Measurements from ENCODE around the gene OS9. TPM values are rescaled to one million over a fixed set of nuclear protein-coding genes. Genes with fewer than 3 reads are reported as not detected.

Gene OS9
- total RNA-seq, 4 donors from 2014 or later: 185 to 288 (median 224) TPM

DNA sequence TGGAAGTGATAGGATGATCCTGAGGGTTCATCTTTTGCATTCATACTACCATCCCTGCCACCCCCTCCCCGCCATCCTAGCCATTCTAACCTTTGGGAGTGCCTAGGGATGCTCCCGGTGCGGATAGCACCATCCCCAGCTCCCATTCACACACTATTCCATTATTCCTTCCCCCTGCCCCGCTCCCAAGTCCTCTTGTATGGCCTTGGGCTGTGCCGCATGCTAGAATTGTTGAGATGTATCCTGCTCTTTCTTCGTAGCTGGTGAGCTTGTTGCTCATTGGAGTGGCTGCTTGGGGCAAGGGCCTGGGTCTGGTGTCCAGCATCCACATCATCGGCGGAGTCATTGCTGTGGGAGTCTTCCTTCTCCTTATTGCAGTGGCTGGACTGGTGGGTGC lies 51.6 kb downstream of the OS9 start:
- H3K4me3 ChIP-seq: peak overlapping the region; percentile 49 to 90 (median 66)
- DNase-seq (ENCODE audit: low spot score in 2 of 2): no peak
- TF ChIP-seq, protein P1, sequence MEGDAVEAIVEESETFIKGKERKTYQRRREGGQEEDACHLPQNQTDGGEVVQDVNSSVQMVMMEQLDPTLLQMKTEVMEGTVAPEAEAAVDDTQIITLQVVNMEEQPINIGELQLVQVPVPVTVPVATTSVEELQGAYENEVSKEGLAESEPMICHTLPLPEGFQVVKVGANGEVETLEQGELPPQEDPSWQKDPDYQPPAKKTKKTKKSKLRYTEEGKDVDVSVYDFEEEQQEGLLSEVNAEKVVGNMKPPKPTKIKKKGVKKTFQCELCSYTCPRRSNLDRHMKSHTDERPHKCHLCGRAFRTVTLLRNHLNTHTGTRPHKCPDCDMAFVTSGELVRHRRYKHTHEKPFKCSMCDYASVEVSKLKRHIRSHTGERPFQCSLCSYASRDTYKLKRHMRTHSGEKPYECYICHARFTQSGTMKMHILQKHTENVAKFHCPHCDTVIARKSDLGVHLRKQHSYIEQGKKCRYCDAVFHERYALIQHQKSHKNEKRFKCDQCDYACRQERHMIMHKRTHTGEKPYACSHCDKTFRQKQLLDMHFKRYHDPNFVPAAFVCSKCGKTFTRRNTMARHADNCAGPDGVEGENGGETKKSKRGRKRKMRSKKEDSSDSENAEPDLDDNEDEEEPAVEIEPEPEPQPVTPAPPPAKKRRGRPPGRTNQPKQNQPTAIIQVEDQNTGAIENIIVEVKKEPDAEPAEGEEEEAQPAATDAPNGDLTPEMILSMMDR (IDR thresholded peaks at IDR 0.05): no peak
- no peak for TF ChIP-seq EP300 (IDR thresholded peaks at IDR 0.05)
- no peak for TF ChIP-seq POLR2A (IDR thresholded peaks at IDR 0.05)

DNA sequence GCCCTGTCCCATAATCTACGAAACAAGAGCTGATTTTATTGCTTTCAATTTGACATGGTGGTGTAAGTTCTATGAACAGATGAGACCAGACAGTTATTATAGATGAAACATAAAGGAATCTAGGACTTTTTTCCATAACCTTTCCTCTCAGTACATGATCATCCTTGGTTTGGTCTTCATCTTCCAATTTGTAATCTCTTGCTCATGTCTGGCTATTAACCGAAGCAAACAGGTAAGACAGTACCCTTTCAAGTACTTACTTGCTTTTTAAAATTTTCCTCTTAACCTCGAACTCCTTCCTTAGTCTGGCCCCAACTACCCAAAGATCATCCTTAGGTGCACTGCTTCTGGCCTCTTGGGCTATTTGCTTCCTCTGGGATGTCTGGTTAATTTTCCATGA lies 52.1 kb downstream of the OS9 start:
- peak overlapping the region in 2 of 4 donors; percentile 93 to 99 for H3K27ac ChIP-seq
- H3K4me3 ChIP-seq: peak overlapping the region in 1 of 4 donors; percentile 74
- no peak for DNase-seq (ENCODE audit: low spot score in 2 of 2)

More for the DNA sequence above, 51.6 kb downstream of the OS9 start:
- Histone ChIP-seq H3K27me3 (peaks cover 0 to 8% of the 10 kb centered on the region in 2 donors), H3K9me3 (no peaks in the 10 kb centered on the region), H3K4me1 (peaks cover 0 to 26% (median 5%) of the 10 kb centered on the region in 4 donors), H3K27ac (peak overlapping the region; percentile 93 to 99 (median 93)), H3K36me3 (peaks cover 0 to 45% (median 4%) of the 10 kb centered on the region in 3 donors)
- WGBS, 2 donors: 39 to 40% methylated on average over 8 of the region's 8 CpGs

DNA sequence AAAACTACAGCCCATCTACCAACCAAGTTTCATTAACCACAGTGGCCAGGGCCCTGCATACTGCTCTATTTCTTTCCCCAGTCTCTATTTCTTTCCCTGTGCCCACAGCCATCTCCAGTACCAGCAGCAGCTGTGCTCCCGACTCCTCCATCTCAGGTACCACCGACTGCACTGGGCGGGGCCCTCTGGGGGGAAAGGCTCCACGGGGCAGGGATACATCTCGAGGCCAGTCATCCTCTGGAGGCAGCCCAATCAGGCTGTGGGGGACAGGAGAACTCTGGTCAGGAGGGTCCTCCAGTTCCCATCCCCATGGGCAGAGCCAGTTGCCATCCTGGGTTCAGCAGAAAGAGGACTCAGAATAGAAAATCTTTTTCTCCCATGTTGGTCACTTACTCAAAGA lies 55.1 kb downstream of the OS9 start:
- H3K9me3 ChIP-seq: no peaks in the 10 kb centered on the region
- peaks cover 0 to 48% (median 11%) of the 10 kb centered on the region in 4 donors for H3K4me1 ChIP-seq
- 91 to 93% methylated on average over 5 of the region's 5 CpGs for WGBS, 2 donors
- H3K4me3 ChIP-seq: no peak overlapping the region
- peaks cover 0 to 50% (median 4%) of the 10 kb centered on the region in 3 donors for H3K36me3 ChIP-seq
- H3K27ac ChIP-seq: no peak overlapping the region
- no peaks in the 10 kb centered on the region for H3K27me3 ChIP-seq
- no peak for DNase-seq (ENCODE audit: low spot score in 2 of 2)
- TF ChIP-seq POLR2A (IDR thresholded peaks at IDR 0.05) (no peak), EP300 (IDR thresholded peaks at IDR 0.05) (no peak)
- TF ChIP-seq, protein P1 (IDR thresholded peaks at IDR 0.05): no peak

More for the DNA sequence above, 52.1 kb downstream of the OS9 start:
- Histone ChIP-seq H3K9me3 (no peaks in the 10 kb centered on the region), H3K27me3 (peaks cover 0 to 3% of the 10 kb centered on the region in 2 donors), H3K4me1 (peaks cover 0 to 31% (median 6%) of the 10 kb centered on the region in 4 donors), H3K36me3 (peaks cover 0 to 50% (median 4%) of the 10 kb centered on the region in 3 donors)
- TF ChIP-seq, protein P1 (IDR thresholded peaks at IDR 0.05): no peak
- TF ChIP-seq POLR2A (IDR thresholded peaks at IDR 0.05): no peak
- no peak for TF ChIP-seq EP300 (IDR thresholded peaks at IDR 0.05)
- WGBS, 2 donors: 87% methylated on average over 3 of the region's 3 CpGs

DNA sequence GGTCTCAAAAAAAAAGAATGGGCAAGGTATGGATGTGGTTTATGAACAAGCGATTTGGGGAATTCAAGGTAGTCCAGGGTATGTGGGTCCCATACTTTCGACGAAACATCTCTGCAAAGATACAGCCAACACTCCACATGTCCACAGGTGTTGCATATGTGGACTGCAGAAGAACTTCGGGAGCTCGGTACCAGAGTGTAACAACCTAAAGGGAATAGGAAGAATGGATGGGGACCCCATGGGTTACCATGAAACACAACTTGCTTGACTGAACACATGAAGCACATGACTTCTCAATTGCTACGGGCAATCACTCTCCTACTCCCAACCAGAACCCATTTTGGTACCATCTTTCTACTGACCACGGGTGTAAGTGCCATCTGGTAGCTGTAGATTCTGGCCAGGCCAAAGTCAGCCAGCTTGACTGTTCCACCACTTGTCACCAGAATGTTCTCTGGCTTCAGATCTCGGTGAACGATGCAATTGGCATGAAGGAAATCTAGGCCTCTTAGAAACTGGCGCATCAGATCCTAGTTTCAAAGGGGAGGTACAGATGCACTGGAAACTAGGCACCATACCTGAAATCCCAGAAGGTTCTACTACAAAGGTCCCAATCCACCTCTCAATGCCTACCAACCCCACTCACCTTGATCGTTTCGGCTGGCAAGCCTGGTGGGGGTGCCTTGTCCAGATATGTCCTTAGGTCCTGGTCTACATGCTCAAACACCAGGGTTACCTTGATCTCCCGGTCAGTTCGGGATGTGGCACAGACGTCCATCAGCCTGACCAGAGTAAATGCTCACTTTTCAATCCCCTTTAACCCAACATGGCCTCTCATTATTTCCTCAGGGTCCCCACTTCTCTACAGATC lies 56.9 kb downstream of the OS9 start:
- no peak for TF ChIP-seq POLR2A (IDR thresholded peaks at IDR 0.05)
- no peak for TF ChIP-seq EP300 (IDR thresholded peaks at IDR 0.05)
- TF ChIP-seq, protein P1 (IDR thresholded peaks at IDR 0.05): no peak
- Histone ChIP-seq H3K4me1 (peaks cover 0 to 48% (median 15%) of the 10 kb centered on the region in 4 donors), H3K36me3 (peaks cover 0 to 50% (median 4%) of the 10 kb centered on the region in 3 donors), H3K27me3 (no peaks in the 10 kb centered on the region), H3K4me3 (peak overlapping the region; percentile 68 to 89 (median 78)), H3K27ac (peak overlapping the region; percentile 83 to 96 (median 84)), H3K9me3 (no peaks in the 10 kb centered on the region)
- WGBS, 2 donors: 88 to 90% methylated on average over 15 of the region's 15 CpGs
- no peak for DNase-seq (ENCODE audit: low spot score in 2 of 2)

DNA sequence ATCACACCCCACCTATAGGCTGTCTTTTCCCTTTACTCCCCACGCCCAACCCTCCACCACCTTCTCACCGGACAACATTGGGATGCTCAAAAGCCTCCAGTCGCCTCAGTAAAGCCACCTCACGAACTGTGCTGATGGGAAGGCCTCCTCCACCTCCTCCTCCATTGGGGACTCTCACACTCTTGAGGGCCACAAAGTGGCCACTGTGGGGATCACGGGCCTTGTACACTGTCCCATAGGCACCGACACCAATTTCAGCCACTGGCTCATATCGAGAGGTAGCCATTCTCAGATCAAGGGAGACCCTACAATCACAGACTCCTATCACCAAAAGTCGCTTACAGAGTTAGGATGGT lies 57.5 kb downstream of the OS9 start:
- Histone ChIP-seq H3K27ac (peak overlapping the region; percentile 83 to 96 (median 84)), H3K4me1 (peaks cover 0 to 48% (median 19%) of the 10 kb centered on the region in 4 donors), H3K4me3 (peak overlapping the region; percentile 68 to 89 (median 78)), H3K27me3 (no peaks in the 10 kb centered on the region), H3K9me3 (no peaks in the 10 kb centered on the region), H3K36me3 (peaks cover 0 to 46% (median 4%) of the 10 kb centered on the region in 3 donors)
- DNase-seq (ENCODE audit: low spot score in 2 of 2): no peak
- WGBS, 2 donors: 7 to 9% methylated on average over 8 of the region's 8 CpGs
- TF ChIP-seq, protein P1 (IDR thresholded peaks at IDR 0.05): no peak
